Measurements from ENCODE around the gene COL4A1.

COL4A1 gene

DNA sequence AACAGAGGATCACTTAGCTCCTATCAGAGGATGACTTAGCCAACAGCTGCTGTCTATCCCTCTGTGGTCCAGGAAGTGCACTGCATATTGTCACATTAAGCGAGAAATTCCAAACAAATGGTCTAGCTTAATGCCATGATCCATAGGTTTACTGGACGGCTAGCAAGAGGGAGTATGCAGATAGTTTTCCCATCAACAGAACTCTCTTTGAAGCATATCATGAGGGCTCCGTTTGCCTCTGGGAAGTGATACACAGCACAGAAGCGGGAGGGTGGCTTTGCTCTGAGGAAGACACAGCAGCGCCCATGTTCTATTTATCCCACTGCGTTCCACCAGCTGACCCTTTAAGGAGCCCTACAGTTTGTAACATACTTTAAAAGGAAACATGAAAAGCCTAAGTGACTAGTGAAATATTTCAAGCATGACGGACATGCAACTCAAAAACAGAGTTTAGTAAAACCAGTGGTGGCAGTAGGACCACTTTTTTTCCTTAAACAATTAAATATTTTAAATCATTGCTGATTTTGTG lies 52.7 kb downstream of the COL4A1 start:
- no peak for TF ChIP-seq CTCF (IDR thresholded peaks at IDR 0.05; ENCODE audit: insufficient read depth, low read depth, low read length, missing control alignments)
- H3K4me3 ChIP-seq (ENCODE audit: low read length), result no peak overlapping the region
- DNase-seq (ENCODE audit: low read depth), result no peak

- H3K4me3 ChIP-seq (ENCODE audit: low read length), result no peak overlapping the region
- no peak for TF ChIP-seq CTCF (IDR thresholded peaks at IDR 0.05; ENCODE audit: insufficient read depth, low read depth, low read length, missing control alignments)
- no peak for DNase-seq (ENCODE audit: low read depth)
Measured at GRCh38 chr13:110251193-110251819, 55.7 kb downstream of the COL4A1 start.

DNA sequence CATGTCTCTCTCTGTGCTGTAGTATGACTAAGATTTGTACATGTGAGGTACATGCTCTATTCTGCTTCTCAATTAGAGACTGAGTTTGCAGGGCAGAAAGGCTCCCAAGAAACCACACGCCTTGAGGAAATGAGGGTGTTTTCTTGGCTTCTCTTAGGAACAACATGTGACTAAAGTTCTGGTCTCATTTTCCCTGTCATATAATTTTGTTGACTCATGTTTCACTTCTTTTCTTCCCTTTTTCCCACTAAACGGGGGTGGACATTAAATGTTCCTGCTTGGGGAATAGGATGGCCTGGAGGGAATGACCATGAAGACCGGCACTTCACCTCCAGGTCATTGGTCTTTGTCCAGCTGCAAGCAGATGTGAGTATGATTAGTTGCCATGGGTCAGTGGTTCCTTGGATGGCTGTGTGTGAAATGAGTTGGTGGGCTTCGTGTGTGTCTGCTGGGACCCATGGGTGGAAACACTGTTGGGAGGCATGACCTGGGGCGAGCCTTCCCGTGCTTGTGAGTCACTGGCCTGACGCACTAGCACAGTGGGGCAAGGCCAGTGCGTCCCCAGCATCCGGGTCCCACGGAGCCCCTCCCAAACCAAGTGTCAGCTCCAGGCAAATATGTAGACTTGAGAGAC lies 56.6 kb downstream of the COL4A1 start:
- TF ChIP-seq CTCF (IDR thresholded peaks at IDR 0.05; ENCODE audit: insufficient read depth, low read depth, low read length, missing control alignments), result no peak
- DNase-seq (ENCODE audit: low read depth), result peak; percentile 53
- no peak overlapping the region for H3K4me3 ChIP-seq (ENCODE audit: low read length)

- H3K4me3 ChIP-seq (ENCODE audit: low read length), result no peak overlapping the region
- no peak for TF ChIP-seq CTCF (IDR thresholded peaks at IDR 0.05; ENCODE audit: insufficient read depth, low read depth, low read length, missing control alignments)
- no peak for DNase-seq (ENCODE audit: low read depth)
Measured at GRCh38 chr13:110249326-110249725, 57.6 kb downstream of the COL4A1 start.

- TF ChIP-seq CTCF (IDR thresholded peaks at IDR 0.05; ENCODE audit: insufficient read depth, low read depth, low read length, missing control alignments), result no peak
- no peak for DNase-seq (ENCODE audit: low read depth)
- H3K4me3 ChIP-seq (ENCODE audit: low read length), result no peak overlapping the region
Measured at GRCh38 chr13:110248449-110249143, 58.4 kb downstream of the COL4A1 start.

DNA sequence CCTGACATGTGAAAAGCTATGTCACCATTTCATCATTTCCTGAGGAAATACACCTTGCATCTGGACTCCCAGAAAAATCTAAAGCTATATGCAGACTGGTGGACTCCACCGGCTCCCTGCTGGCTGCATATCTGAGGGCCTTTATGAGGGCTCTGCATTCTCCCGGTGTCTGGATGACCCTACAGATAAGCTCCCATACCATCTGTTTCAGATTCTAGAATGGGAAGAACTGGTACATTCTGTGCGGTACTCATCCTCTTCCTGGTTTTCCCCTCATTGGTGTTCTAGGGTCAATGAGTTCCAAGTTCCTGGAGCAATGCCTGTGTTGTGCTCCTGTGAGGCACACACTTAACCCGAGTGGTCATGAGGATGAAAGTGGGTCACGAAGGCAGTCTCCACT lies 60.4 kb downstream of the COL4A1 start:
- no peak for DNase-seq (ENCODE audit: low read depth)
- no peak for TF ChIP-seq CTCF (IDR thresholded peaks at IDR 0.05; ENCODE audit: insufficient read depth, low read depth, low read length, missing control alignments)
- H3K4me3 ChIP-seq (ENCODE audit: low read length), result no peak overlapping the region

Measured in epithelial cell of esophagus (primary cell).